Measurements from ENCODE around the gene F10.

DNA sequence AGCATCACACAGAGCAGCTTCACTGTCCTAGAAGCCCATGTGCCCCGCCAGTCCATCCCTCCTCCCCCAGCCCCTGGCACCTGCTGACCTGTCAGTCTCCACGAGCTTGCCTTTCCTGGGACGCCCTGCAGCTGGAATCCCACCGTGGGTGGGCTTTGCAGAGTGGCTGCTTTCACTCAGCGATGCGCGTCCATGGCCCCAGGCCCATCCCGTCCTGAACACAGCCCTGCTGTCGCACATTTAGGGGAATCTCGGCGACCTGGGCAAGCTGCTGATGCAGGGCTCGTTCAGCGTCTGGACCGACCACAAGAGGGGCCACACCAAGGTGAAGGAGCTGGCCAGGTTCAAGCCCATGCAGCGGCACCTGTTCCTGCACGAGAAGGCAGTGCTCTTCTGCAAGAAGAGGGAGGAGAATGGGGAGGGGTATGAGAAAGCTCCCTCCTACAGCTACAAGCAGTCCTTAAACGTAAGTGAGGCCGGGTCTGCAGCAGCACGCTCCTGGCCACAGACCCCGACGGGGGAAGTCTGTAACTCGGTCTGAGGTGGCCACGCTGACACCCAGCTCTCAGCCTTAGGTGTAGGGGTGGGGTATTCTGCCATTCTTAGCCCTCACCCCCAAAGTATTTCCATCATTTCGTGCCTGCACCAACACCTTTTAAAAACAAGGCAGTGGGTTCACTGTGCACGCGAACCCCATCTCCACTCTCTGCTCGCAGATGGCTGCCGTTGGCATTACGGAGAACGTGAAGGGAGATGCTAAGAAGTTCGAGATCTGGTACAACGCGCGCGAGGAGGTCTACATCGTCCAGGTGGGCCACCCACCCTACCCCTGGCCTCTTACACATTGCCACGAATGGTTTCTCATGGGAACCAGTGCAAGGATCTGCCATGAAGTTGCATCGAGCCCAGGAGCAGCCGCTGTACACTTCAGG, 35.3 kb upstream of the F10 start:
- TF ChIP-seq, protein P1, sequence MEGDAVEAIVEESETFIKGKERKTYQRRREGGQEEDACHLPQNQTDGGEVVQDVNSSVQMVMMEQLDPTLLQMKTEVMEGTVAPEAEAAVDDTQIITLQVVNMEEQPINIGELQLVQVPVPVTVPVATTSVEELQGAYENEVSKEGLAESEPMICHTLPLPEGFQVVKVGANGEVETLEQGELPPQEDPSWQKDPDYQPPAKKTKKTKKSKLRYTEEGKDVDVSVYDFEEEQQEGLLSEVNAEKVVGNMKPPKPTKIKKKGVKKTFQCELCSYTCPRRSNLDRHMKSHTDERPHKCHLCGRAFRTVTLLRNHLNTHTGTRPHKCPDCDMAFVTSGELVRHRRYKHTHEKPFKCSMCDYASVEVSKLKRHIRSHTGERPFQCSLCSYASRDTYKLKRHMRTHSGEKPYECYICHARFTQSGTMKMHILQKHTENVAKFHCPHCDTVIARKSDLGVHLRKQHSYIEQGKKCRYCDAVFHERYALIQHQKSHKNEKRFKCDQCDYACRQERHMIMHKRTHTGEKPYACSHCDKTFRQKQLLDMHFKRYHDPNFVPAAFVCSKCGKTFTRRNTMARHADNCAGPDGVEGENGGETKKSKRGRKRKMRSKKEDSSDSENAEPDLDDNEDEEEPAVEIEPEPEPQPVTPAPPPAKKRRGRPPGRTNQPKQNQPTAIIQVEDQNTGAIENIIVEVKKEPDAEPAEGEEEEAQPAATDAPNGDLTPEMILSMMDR (IDR thresholded peaks at IDR 0.05): no peak
- TF ChIP-seq POLR2A (IDR thresholded peaks at IDR 0.05) (no peak), POLR2AphosphoS5 (IDR thresholded peaks at IDR 0.05) (no peak)

All from prostate gland (tissue), 2 donors.